Measurements from ENCODE around the gene TM4SF1. TPM values are rescaled to one million over a fixed set of nuclear protein-coding genes. Genes with fewer than 3 reads are reported as not detected.

The TM4SF1 gene
- total RNA-seq, 6 experiments from 2014 or later, result 7.9 to 63.0 (median 47.5) TPM

DNA sequence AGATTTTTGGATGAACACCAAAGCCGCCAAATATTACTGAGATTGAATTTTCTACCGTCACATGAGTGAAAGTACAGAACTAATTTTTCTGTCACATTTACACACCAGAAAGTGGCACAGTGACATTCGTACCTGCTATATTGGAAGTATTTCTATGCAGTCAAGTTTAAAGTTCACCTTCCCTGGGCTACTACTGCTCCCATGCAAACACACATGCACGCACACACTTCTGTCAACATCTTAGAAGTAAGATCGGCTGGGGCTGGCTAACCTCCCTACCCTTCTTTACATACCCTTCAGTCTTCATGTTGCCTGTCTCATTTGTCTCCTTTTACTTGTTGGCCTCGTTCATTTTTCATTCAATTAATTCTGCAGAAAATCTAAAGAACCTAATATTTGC is 19.0 kb upstream of the TM4SF1 start:
- ATAC-seq (peak; percentile 25 to 59 (median 48)), DNase-seq (no peak)
- Histone ChIP-seq H3K4me3 (no peak overlapping the region), H3K36me3 (no peaks in the 10 kb centered on the region), H3K4me1 (peaks cover 0 to 60% (median 16%) of the 10 kb centered on the region in 4 donors), H3K9me3 (no peaks in the 10 kb centered on the region), H3K27me3 (no peaks in the 10 kb centered on the region), H3K27ac (peak overlapping the region; percentile 14 to 85 (median 72))
- no peak for TF ChIP-seq POLR2A (IDR thresholded peaks at IDR 0.05)
- TF ChIP-seq, protein P1, sequence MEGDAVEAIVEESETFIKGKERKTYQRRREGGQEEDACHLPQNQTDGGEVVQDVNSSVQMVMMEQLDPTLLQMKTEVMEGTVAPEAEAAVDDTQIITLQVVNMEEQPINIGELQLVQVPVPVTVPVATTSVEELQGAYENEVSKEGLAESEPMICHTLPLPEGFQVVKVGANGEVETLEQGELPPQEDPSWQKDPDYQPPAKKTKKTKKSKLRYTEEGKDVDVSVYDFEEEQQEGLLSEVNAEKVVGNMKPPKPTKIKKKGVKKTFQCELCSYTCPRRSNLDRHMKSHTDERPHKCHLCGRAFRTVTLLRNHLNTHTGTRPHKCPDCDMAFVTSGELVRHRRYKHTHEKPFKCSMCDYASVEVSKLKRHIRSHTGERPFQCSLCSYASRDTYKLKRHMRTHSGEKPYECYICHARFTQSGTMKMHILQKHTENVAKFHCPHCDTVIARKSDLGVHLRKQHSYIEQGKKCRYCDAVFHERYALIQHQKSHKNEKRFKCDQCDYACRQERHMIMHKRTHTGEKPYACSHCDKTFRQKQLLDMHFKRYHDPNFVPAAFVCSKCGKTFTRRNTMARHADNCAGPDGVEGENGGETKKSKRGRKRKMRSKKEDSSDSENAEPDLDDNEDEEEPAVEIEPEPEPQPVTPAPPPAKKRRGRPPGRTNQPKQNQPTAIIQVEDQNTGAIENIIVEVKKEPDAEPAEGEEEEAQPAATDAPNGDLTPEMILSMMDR (IDR thresholded peaks at IDR 0.05), result no peak
- 56% methylated on average over 6 of the region's 6 CpGs for WGBS (ENCODE audit: insufficient coverage, low coverage, low lambda C conversion rate, missing lambda C conversion rate)
- intact Hi-C loops (cut with DNase I), result loop anchor here in 1 of 2 donors (10.0 kb wide), 1 partner anchor 78 kb away; the partner anchor contains the start of gene TM4SF4

DNA sequence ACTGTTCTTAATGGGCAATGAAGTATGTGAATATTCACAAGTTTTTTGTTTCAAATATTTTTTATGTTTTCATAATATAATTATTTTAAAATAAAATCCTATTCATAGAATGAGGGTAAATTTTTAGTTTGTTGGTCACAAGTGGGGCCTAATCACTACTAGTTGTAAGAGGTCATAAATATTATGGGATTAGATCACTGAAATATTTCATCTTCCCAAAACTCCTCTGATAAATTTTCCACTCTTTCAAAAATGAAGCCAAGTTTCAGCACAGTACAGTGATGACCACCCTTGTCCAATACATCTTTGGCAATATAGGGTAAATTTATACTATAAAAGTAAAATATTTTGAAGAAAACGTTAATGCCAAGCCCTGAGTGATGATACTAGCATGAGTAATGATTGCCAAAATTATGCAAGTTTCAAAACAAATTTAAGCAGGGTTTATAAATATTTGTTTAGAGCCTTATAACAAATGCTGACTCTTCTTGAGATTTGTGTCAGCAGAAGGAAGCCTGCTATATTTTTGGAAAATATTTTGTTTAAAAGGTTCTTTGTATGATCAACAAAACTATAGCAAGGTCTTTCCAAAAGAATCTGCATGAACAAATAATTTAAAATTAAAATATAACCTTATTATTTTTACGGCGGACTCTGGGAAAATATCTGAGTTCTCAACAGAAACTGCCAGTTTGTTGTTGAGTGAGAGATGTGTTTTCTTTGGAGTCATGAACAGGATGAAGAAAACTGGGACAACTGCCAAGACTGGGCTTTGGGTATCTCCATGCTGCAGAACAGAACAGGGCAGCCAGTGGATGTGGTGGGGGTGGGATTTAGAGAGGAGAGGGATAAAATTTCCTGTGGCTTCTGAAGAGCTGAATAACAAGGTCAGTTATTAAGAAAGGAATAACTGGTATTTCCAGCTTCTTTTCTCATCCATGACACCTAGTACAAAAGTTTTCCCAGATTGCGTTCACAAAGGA is 17.9 kb upstream of the TM4SF1 start:
- intact Hi-C loops (cut with DNase I), result loop anchor here in 1 of 2 donors (10.0 kb wide), 1 partner anchor 79 kb away; the partner anchor contains the start of gene TM4SF4

DNA sequence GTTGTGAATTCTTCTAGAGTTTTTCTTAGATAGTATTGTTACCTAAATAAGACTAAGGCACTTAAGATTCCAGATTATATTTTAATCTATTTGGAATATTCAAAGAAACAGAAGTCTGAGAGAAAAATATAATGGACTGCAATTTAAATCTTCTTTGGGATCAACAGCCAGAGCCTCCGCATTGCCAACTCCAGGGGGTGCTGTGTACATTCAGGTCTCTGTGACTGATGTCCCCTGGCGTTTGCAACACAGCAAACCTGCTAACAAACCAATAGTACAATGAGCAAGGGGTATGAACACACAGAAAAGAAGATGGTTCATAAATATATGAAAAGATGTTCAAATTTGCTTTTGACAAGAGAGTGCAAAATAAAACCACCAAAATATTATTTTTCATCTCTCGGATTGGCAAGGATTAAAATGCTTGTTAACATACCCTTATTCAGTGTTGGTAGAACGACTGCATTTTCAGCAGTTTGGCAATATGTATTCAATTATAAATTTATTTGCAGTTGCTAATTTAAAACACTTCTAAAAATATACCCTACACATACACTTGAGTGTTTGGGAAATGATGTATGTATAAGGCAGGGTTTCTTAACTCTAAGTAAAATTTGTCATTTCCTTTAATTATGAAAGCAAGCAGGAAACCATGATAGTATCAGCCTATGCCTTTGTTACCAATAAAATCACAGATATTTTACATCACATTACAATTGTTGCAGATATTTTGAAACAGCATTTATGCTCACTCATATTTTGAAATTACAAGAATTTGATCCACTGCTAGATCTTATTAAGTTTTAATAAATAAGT is 16.1 kb upstream of the TM4SF1 start:
- H3K27ac ChIP-seq, result peak overlapping the region; percentile 11 to 85 (median 50)
- no peaks in the 10 kb centered on the region for H3K36me3 ChIP-seq
- peak; percentile 68 to 86 (median 79) for ATAC-seq
- WGBS (ENCODE audit: insufficient coverage, low coverage, low lambda C conversion rate, missing lambda C conversion rate), result 11% methylated on average over 4 of the region's 4 CpGs
- H3K27me3 ChIP-seq, result no peaks in the 10 kb centered on the region
- no peaks in the 10 kb centered on the region for H3K9me3 ChIP-seq
- no peak overlapping the region for H3K4me3 ChIP-seq
- peak; percentile 76 to 86 (median 82) for DNase-seq
- TF ChIP-seq, protein P1 (IDR thresholded peaks at IDR 0.05), result peak; percentile 86 to 90 (median 86)
- TF ChIP-seq POLR2A (IDR thresholded peaks at IDR 0.05), result no peak
- H3K4me1 ChIP-seq, result peaks cover 0 to 54% (median 14%) of the 10 kb centered on the region in 4 donors
- intact Hi-C loops (cut with DNase I), result loop anchor here in 1 of 2 donors (10.0 kb wide), 1 partner anchor 81 kb away; the partner anchor contains the start of gene TM4SF4

More for the DNA sequence above, 17.9 kb upstream of the TM4SF1 start:
- WGBS (ENCODE audit: insufficient coverage, low coverage, low lambda C conversion rate, missing lambda C conversion rate), result 27% methylated on average over 4 of the region's 4 CpGs
- ATAC-seq (peak; percentile 68 to 83 (median 75)), DNase-seq (peak in 2 of 3 donors; percentile 51 to 87)
- Histone ChIP-seq H3K27ac (peak overlapping the region; percentile 34 to 85 (median 72)), H3K36me3 (no peaks in the 10 kb centered on the region), H3K9me3 (no peaks in the 10 kb centered on the region), H3K27me3 (no peaks in the 10 kb centered on the region), H3K4me1 (peaks cover 0 to 49% (median 14%) of the 10 kb centered on the region in 4 donors), H3K4me3 (no peak overlapping the region)
- TF ChIP-seq, protein P1 (IDR thresholded peaks at IDR 0.05), result no peak
- TF ChIP-seq POLR2A (IDR thresholded peaks at IDR 0.05), result no peak

DNA sequence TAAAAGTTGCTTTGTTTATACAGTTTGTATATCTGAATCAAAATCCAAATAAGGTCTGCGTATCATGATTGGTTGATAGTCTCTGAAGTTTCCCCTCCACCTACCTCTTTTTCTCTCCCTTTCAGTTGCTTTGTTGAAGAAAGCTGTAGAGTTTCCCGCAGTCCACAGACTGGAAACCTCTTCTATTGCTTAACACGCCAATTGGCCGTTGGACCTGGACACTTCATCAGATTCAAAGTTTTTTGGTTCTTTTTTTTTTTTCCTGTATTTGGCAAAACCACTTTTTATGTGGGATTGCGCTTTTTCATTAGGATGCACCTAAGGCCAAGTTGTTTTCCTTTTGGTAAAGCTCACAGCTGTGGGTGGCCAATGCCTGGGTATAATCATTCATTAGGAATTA is 14.5 kb upstream of the TM4SF1 start:
- no peak for DNase-seq
- Histone ChIP-seq H3K9me3 (no peaks in the 10 kb centered on the region), H3K4me3 (no peak overlapping the region), H3K36me3 (no peaks in the 10 kb centered on the region), H3K4me1 (peaks cover 0 to 69% (median 13%) of the 10 kb centered on the region in 4 donors), H3K27ac (peak overlapping the region in 2 of 3 donors; percentile 13 to 50), H3K27me3 (no peaks in the 10 kb centered on the region)
- 19% methylated on average over 5 of the region's 5 CpGs for WGBS (ENCODE audit: insufficient coverage, low coverage, low lambda C conversion rate, missing lambda C conversion rate)
- intact Hi-C loops (cut with DNase I), result loop anchor here in 1 of 2 donors (10.0 kb wide), 1 partner anchor 83 kb away; the partner anchor contains the start of gene TM4SF4
- ATAC-seq, result peak; percentile 16 to 41 (median 34)
- TF ChIP-seq, protein P1 (IDR thresholded peaks at IDR 0.05), result no peak
- TF ChIP-seq POLR2A (IDR thresholded peaks at IDR 0.05), result no peak
